Adipocyte (in vitro differentiated cells): ENCODE results near the gene BCAR3.

Experiments used
- DNase-seq: peaks from one replicate; pipeline ENCODE4 v3.0.0-alpha.2; 2015; ENCODE audit warnings: low read depth
- H3K27me3 ChIP-seq: replicated peaks from 2 replicates; pipeline ENCODE4 v1.7.0; 2013; ENCODE audit warnings: mild to moderate bottlenecking, low read length, moderate library complexity; ENCODE audit not compliant: control insufficient read depth, insufficient read depth
- H3K36me3 ChIP-seq: 2 replicates; pipeline ENCODE4 v1.7.0; 2013; ENCODE audit warnings: low read length, mild to moderate bottlenecking, moderate library complexity; ENCODE audit not compliant: control insufficient read depth, insufficient read depth, severe bottlenecking
- H3K4me1 ChIP-seq: 2 replicates; pipeline ENCODE4 v1.7.0; 2013; ENCODE audit warnings: mild to moderate bottlenecking, low read length, moderate library complexity; ENCODE audit not compliant: control insufficient read depth, insufficient read depth
- H3K4me3 ChIP-seq: 2 replicates; pipeline ENCODE4 v1.7.0; 2013; ENCODE audit warnings: mild to moderate bottlenecking, low read length, moderate library complexity
- H3K9ac ChIP-seq: 2 replicates; pipeline ENCODE4 v1.7.0; 2013; ENCODE audit warnings: mild to moderate bottlenecking, low read length, moderate library complexity
- H3K9me3 ChIP-seq: 2 replicates; pipeline ENCODE4 v1.7.0; 2013; ENCODE audit warnings: mild to moderate bottlenecking, low read length, moderate library complexity; ENCODE audit not compliant: control insufficient read depth

Gene BCAR3

GRCh38 chr1:93716941-93717368 is 35.3 kb upstream of the BCAR3 start:
- Histone ChIP-seq H3K4me1 (peaks cover 13% of the 10 kb centered on the region), H3K36me3 (no peaks in the 10 kb centered on the region), H3K27me3 (no peaks in the 10 kb centered on the region), H3K4me3 (no peak overlapping the region), H3K9ac (no peak overlapping the region), H3K9me3 (peaks cover 10% of the 10 kb centered on the region)
- DNase-seq, result no peak

GRCh38 chr1:93716163-93716562 is 34.5 kb upstream of the BCAR3 start:
- Histone ChIP-seq H3K9ac (no peak overlapping the region), H3K4me3 (no peak overlapping the region)

GRCh38 chr1:93715529-93716126 is 34.0 kb upstream of the BCAR3 start:
- H3K4me1 ChIP-seq, result peaks cover 10% of the 10 kb centered on the region
- H3K9me3 ChIP-seq, result peaks cover 10% of the 10 kb centered on the region
- no peaks in the 10 kb centered on the region for H3K36me3 ChIP-seq
- no peak overlapping the region for H3K4me3 ChIP-seq
- no peak overlapping the region for H3K9ac ChIP-seq
- H3K27me3 ChIP-seq, result no peaks in the 10 kb centered on the region
- no peak for DNase-seq

More at GRCh38 chr1:93716163-93716562, 34.5 kb upstream of the BCAR3 start:
- Histone ChIP-seq H3K4me1 (peaks cover 10% of the 10 kb centered on the region), H3K9me3 (peaks cover 10% of the 10 kb centered on the region), H3K36me3 (no peaks in the 10 kb centered on the region), H3K27me3 (no peaks in the 10 kb centered on the region)
- no peak for DNase-seq

GRCh38 chr1:93714356-93714755 is 32.7 kb upstream of the BCAR3 start:
- Histone ChIP-seq H3K4me1 (peaks cover 10% of the 10 kb centered on the region), H3K36me3 (no peaks in the 10 kb centered on the region), H3K4me3 (no peak overlapping the region), H3K9ac (no peak overlapping the region), H3K9me3 (peaks cover 10% of the 10 kb centered on the region), H3K27me3 (no peaks in the 10 kb centered on the region)
- DNase-seq, result no peak

GRCh38 chr1:93713341-93713740 is 31.7 kb upstream of the BCAR3 start:
- Histone ChIP-seq H3K9me3 (peaks cover 10% of the 10 kb centered on the region), H3K4me1 (peaks cover 16% of the 10 kb centered on the region), H3K36me3 (no peaks in the 10 kb centered on the region), H3K4me3 (no peak overlapping the region), H3K9ac (no peak overlapping the region), H3K27me3 (no peaks in the 10 kb centered on the region)
- DNase-seq, result no peak

- H3K27me3 ChIP-seq, result no peaks in the 10 kb centered on the region
- H3K36me3 ChIP-seq, result no peaks in the 10 kb centered on the region
- H3K9ac ChIP-seq, result no peak overlapping the region
- H3K4me1 ChIP-seq, result peaks cover 16% of the 10 kb centered on the region
- H3K9me3 ChIP-seq, result peaks cover 10% of the 10 kb centered on the region
- DNase-seq, result no peak
- H3K4me3 ChIP-seq, result no peak overlapping the region
Observed at GRCh38 chr1:93712741-93713140, 31.1 kb upstream of the BCAR3 start.

- DNase-seq, result no peak
- Histone ChIP-seq H3K9me3 (no peaks in the 10 kb centered on the region), H3K4me3 (no peak overlapping the region), H3K4me1 (peaks cover 16% of the 10 kb centered on the region), H3K9ac (no peak overlapping the region), H3K36me3 (no peaks in the 10 kb centered on the region), H3K27me3 (no peaks in the 10 kb centered on the region)
Observed at GRCh38 chr1:93710499-93711453, 29.1 kb upstream of the BCAR3 start.

GRCh38 chr1:93708734-93709481 is 27.3 kb upstream of the BCAR3 start:
- no peak overlapping the region for H3K9ac ChIP-seq
- DNase-seq, result no peak
- no peaks in the 10 kb centered on the region for H3K9me3 ChIP-seq
- H3K4me1 ChIP-seq, result peaks cover 12% of the 10 kb centered on the region
- no peaks in the 10 kb centered on the region for H3K36me3 ChIP-seq
- H3K27me3 ChIP-seq, result no peaks in the 10 kb centered on the region
- H3K4me3 ChIP-seq, result no peak overlapping the region

GRCh38 chr1:93707956-93708355 is 26.3 kb upstream of the BCAR3 start:
- no peaks in the 10 kb centered on the region for H3K9me3 ChIP-seq
- no peak for DNase-seq
- peaks cover 14% of the 10 kb centered on the region for H3K4me1 ChIP-seq
- no peak overlapping the region for H3K4me3 ChIP-seq
- H3K9ac ChIP-seq, result no peak overlapping the region
- no peaks in the 10 kb centered on the region for H3K36me3 ChIP-seq
- no peaks in the 10 kb centered on the region for H3K27me3 ChIP-seq

GRCh38 chr1:93705892-93706500 is 24.4 kb upstream of the BCAR3 start:
- H3K4me3 ChIP-seq, result no peak overlapping the region
- no peak overlapping the region for H3K9ac ChIP-seq

GRCh38 chr1:93704052-93704451 is 22.4 kb upstream of the BCAR3 start:
- DNase-seq, result no peak
- Histone ChIP-seq H3K9ac (no peak overlapping the region), H3K4me3 (no peak overlapping the region), H3K9me3 (no peaks in the 10 kb centered on the region), H3K27me3 (no peaks in the 10 kb centered on the region), H3K36me3 (no peaks in the 10 kb centered on the region), H3K4me1 (peaks cover 35% of the 10 kb centered on the region)

More at GRCh38 chr1:93705892-93706500, 24.4 kb upstream of the BCAR3 start:
- no peak for DNase-seq
- Histone ChIP-seq H3K4me1 (peaks cover 31% of the 10 kb centered on the region), H3K27me3 (no peaks in the 10 kb centered on the region), H3K9me3 (no peaks in the 10 kb centered on the region), H3K36me3 (no peaks in the 10 kb centered on the region)
